ENCODE measurements around the gene NFXL1.
"Not testable (repeated sequence)": the region's sequence is repeated elsewhere in the genome, so short reads cannot be mapped to it uniquely, and the experiment has no call there.

The NFXL1 gene

GRCh38 chr4:47914220-47914925 is at the start of gene NFXL1:
TSS of gene NFXL1 (minus strand) at chr4:47914583. CDS start at chr4:47914203, 380 bp downstream.
- peak; percentile 89 to 97 (median 93) for DNase-seq (ENCODE audit: low read depth in 4 of 4, low spot score in 1 of 4)

DNA sequence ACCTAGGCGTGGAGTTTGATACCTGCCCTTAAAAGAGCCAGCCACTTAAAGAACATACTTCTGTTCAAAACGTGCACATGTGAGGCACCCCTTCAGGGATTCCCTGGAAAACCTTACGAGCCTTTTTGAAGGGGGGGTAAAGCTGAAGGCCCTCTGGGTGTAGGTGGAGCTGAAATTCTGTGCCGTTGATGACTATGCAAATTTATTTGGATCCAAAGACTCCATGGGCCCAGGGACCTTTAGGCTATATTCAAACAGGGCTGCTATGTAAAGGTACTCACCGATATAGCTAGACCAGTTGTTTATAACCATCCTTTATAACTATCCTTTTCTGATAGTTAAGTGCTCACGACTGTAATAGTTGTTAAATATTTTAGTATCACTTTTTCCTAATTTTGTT is 40.3 kb upstream of the NFXL1 start:
- no peak for DNase-seq (ENCODE audit: low read depth in 4 of 4, low spot score in 1 of 4)

GRCh38 chr4:47954245-47954644 is 39.9 kb upstream of the NFXL1 start:
- no peak for DNase-seq (ENCODE audit: low read depth in 4 of 4, low spot score in 1 of 4)

DNA sequence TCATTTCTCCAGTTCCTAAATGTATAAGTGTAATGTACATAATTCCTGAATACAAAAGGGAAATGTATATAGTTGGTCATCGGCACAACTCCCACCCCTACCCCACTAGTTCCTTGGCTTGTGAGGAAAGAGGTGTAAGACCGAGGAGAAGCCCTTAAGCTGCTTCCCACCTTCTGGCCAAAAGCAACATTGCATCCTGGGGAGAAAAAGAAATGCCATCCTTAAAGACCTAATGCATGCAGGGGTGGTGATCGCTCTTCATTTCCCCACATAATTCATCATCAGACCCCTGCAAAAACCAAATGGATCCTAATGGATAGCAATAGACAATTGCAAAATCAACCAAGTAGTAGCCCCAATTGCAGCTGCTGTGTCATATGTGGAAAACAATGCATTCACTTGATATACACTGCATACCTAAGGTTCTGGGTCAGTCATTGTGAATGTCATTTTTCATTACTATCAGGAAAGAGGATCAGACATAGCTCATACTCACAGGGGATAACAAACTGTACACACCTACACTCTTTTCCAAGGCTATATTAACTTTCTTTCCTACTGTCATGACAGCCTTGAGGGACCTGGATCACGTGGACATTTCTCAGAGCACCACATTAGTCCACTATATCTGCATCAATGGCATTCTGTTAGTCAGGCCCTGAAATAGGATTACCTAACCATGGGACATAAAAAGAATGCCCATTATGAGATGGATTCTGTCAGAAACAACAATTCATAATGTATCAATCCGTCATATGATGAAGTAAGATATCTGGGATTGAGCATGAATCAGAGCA is 31.7 kb upstream of the NFXL1 start:
- DNase-seq (ENCODE audit: low read depth in 4 of 4, low spot score in 1 of 4), result no peak

DNA sequence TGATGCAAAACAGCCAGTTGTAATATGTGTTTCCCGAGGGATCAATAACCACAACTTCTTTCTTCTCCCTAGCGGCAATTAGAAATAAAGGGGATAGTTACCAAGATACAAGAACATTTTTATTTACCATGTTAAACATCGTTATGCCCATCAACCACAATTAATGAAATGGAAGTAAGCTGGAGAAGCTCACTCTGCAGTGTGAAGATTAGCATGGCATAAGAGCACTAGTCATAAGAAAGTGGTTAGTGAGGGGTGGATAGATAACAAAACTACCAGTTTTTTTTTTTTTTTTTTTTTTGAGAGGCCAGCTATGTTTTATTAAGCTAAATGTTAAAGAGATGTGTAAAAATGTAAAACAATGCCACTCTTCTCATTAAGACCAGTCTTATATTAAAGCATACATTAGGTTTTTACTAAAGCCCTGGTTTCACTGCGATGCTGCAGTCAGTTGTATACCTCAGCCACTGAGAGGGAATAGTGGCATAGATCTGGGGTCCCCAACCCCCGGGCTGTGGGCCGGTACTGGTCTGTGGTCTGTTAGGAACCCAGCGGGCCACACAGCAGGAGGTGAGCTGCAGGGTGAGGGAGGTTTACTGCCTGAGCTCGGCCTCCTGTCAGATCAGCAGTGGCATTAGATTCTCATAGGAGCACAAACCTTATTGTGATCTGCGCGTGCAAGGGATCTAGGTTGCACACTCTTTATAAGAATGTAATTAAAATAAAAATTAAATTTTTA is 27.9 kb upstream of the NFXL1 start:
- DNase-seq (ENCODE audit: low read depth in 4 of 4, low spot score in 1 of 4), result no peak

- DNase-seq (ENCODE audit: low read depth in 4 of 4, low spot score in 1 of 4), result no peak
Measured at GRCh38 chr4:47939456-47939855, 25.1 kb upstream of the NFXL1 start.

- no peak for DNase-seq (ENCODE audit: low read depth in 4 of 4, low spot score in 1 of 4)
Measured at GRCh38 chr4:47936336-47936735, 22.0 kb upstream of the NFXL1 start.

DNA sequence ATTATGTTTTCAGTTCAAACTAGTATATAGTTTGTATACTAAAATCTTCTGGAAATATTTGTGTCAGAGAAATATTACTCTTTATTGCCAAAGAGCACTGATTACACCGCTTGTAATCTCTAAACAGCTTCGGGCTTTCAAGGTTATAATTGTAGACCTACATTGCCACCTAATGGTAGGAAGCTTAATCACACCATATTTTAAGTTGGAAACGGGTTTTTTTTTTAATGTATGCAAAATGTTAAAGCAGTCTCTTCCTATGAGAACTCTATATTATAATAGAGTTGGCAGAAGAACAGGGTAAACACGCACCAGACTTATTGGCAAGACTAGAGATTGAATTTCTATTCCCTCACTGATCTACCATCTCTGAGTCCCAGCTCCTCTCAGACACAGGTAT is 19.5 kb upstream of the NFXL1 start:
- DNase-seq (ENCODE audit: low read depth in 4 of 4, low spot score in 1 of 4), result no peak

GRCh38 chr4:47930971-47931804 is 16.8 kb upstream of the NFXL1 start:
- no peak for DNase-seq (ENCODE audit: low read depth in 4 of 4, low spot score in 1 of 4)

- DNase-seq (ENCODE audit: low read depth in 4 of 4, low spot score in 1 of 4), result no peak
Measured at GRCh38 chr4:47929682-47930201, 15.4 kb upstream of the NFXL1 start.

DNA sequence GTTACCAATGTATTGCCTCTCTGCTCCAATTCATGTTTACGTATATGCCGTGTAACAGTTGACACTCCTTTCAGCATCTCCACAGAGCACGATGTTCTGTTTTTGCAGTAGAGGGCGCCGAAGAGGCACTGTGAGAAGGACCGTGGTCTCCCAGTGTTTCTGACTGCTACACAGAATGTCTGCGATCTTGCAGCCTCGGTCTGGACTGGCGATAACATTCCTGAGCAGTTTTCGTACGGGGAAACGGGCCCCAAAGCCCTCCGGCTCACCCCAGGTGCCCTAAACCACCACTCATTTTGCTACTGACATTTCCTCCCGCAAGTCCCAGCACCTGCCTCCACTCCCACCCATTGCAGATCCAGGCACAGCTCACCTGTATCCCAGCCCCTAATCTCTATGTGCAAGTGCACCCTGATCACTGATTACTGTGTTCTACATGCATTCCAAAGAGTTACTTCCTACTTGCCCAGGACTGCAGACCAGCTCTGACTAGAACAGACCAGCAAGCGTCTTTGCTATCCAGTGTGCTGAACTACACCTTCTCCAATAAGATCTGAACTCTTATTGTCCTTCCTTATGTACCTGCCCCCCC is 12.4 kb upstream of the NFXL1 start:
- peak in 3 of 4 experiments; percentile 13 to 28 (median 16) for DNase-seq (ENCODE audit: low read depth in 4 of 4, low spot score in 1 of 4)

- not testable (repeated sequence) for DNase-seq (ENCODE audit: low read depth in 4 of 4, low spot score in 1 of 4)
Measured at GRCh38 chr4:47923261-47923608, 8.9 kb upstream of the NFXL1 start.

DNA sequence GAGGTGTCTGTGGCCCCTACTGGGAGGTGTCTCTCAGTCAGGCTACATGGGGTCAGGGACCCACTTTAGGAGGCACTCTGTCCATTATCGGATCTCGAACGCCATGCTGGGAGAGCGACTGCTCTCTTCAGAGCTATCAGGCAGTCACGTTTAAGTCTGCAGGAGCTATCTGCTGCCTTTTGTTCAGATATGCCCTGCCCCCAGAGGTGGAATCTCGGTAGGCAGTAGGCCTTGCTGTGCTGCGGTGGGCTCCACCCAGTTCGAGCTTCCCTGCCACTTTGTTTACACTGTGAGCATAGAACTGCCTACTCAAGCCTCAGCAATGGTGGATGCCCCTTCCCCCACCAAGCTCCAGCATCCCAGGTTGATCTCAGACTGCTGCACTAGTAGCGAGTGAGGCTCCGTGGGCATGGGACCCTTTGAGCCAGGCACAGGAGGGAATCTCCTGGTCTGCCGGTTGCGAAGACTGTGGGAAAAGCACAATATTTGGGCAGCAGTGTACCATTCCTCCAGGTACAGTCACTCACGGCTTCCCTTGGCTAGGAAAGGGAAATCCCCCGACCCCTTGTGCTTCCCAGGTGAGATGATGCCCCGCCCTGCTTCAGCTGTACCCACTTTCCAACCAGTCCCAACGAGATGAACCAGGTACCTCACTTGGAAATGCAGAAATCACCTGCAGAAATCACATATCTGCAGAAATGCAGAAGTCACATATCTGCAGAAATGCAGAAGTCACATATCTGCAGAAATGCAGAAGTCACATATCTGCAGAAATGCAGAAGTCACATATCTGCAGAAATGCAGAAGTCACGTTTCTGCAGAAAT is 8.3 kb upstream of the NFXL1 start:
- DNase-seq (ENCODE audit: low read depth in 4 of 4, low spot score in 1 of 4), result not testable (repeated sequence)

DNA sequence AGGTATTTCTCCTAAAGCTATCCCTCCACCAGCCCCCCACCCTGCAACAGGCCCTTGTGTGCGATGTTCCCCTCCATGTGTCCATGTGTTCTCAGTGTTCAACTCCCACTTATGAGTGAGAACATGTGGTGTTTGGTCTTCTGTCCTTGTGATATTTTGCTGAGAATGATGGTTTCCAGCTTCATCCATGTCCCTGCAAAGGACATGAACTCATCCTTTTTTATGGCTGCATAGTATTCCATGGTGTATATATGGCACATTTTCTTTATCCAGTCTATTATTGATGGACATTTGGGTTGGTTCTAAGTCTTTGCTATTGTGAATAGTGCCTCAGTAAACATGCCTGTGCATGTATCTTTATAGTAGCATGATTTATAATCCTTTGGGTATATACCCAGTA is 2.8 kb upstream of the NFXL1 start:
- not testable (repeated sequence) for DNase-seq (ENCODE audit: low read depth in 4 of 4, low spot score in 1 of 4)

- no peak for DNase-seq (ENCODE audit: low read depth in 4 of 4, low spot score in 1 of 4)
Measured at GRCh38 chr4:47915378-47915777, 995 bp upstream of the NFXL1 start.

- no peak for DNase-seq (ENCODE audit: low read depth in 4 of 4, low spot score in 1 of 4)
Measured at GRCh38 chr4:47914926-47915237, 499 bp upstream of the NFXL1 start.

DNA sequence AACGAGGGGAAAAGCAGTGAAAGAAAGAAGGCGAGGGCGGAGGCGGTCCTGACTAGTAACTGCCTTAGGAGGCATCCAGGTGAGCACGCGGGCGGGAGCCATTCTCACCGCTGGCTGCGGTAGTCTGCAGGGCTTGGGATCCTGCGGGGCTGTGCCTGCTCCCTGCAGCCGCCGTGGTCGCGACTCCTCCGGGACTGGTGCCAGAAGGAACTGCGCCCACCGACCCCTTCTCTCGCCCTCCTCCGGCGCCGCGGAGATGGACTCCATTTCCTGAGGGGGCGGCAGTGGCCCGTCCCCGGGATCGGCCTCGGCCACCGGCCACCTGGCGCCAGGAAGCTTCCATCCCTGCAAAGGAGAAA is 543 bp downstream of the NFXL1 start:
- peak; percentile 6 to 28 (median 11) for DNase-seq (ENCODE audit: low read depth in 4 of 4, low spot score in 1 of 4)

- no peak for DNase-seq (ENCODE audit: low read depth in 4 of 4, low spot score in 1 of 4)
Measured at GRCh38 chr4:47913330-47913729, 1.1 kb downstream of the NFXL1 start.

DNA sequence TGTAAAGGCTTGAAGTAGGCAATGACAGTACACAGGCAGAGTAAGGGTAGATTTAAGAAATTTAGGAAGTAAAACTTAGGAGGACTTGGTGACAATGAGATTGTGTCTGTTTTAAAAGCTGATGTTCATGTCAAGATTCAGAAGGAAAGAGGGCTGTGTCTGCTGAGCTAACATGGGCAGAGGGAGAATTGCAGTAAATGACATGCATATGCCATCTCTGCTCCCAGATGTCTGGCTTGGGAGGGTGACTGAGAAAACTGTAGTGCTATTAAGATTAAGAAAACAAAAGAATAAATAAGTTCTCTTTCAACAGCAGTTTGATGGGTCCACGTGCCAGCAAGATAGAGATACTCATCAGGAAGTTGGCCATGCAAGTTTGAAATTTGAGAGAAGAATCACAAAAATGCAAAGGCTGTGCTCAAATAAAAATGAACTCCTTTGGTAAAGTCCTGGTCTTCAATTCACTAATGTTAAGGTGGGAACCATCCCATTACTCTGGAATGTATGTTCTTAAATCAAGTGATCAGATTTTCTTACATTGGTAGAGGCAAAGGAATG is 7.2 kb downstream of the NFXL1 start:
- DNase-seq (ENCODE audit: low read depth in 4 of 4, low spot score in 1 of 4), result no peak

All from stimulated activated CD4-positive, alpha-beta T cell treated with anti-CD3 and anti-CD28 coated beads, Interleukin-1b, Interleukin-23, amount 100 ng/mL, for 24 hours (primary cell).